Measurements from ENCODE around the gene C19orf81.

DNA sequence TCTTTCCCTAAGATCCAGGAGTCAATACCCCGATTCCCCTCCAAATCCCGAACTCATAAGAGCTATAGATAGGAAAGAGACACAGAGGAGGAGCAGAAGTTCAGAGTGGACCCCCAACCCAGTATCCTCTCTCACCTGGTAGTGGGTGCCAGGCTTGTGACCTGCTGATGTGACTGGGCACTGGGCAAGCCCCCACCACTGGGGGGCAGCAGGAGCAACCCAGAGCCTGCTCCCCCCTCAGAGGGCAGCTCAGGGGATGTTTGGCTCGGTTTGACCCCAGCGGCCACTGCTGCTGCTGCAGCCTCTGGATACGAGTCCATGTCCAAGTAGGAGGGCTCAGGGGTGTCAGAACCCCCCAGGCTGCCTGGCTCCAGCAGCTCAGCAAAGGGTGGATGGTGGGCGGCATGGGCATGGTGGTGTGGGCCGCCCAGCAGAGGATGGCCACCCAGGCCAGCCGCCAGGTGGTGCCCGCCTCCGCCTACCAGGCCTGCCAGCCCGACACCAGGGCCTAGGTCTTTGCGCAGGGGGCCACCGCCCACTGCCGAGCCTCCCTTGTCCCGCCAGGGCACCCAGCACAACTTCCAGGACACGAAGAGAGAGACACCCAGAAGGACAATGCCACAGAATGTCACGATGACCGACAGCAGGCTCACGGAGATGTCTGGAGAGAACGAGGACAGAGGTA, 17.0 kb upstream of the C19orf81 start:
- no peak for TF ChIP-seq ESRRA (CRISPR knock-in tag; IDR thresholded peaks at IDR 0.05; ENCODE audit: low read depth)
- TF ChIP-seq, protein P1, sequence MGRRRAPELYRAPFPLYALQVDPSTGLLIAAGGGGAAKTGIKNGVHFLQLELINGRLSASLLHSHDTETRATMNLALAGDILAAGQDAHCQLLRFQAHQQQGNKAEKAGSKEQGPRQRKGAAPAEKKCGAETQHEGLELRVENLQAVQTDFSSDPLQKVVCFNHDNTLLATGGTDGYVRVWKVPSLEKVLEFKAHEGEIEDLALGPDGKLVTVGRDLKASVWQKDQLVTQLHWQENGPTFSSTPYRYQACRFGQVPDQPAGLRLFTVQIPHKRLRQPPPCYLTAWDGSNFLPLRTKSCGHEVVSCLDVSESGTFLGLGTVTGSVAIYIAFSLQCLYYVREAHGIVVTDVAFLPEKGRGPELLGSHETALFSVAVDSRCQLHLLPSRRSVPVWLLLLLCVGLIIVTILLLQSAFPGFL (CRISPR knock-in tag; IDR thresholded peaks at IDR 0.05): no peak
- TF ChIP-seq, protein P2, sequence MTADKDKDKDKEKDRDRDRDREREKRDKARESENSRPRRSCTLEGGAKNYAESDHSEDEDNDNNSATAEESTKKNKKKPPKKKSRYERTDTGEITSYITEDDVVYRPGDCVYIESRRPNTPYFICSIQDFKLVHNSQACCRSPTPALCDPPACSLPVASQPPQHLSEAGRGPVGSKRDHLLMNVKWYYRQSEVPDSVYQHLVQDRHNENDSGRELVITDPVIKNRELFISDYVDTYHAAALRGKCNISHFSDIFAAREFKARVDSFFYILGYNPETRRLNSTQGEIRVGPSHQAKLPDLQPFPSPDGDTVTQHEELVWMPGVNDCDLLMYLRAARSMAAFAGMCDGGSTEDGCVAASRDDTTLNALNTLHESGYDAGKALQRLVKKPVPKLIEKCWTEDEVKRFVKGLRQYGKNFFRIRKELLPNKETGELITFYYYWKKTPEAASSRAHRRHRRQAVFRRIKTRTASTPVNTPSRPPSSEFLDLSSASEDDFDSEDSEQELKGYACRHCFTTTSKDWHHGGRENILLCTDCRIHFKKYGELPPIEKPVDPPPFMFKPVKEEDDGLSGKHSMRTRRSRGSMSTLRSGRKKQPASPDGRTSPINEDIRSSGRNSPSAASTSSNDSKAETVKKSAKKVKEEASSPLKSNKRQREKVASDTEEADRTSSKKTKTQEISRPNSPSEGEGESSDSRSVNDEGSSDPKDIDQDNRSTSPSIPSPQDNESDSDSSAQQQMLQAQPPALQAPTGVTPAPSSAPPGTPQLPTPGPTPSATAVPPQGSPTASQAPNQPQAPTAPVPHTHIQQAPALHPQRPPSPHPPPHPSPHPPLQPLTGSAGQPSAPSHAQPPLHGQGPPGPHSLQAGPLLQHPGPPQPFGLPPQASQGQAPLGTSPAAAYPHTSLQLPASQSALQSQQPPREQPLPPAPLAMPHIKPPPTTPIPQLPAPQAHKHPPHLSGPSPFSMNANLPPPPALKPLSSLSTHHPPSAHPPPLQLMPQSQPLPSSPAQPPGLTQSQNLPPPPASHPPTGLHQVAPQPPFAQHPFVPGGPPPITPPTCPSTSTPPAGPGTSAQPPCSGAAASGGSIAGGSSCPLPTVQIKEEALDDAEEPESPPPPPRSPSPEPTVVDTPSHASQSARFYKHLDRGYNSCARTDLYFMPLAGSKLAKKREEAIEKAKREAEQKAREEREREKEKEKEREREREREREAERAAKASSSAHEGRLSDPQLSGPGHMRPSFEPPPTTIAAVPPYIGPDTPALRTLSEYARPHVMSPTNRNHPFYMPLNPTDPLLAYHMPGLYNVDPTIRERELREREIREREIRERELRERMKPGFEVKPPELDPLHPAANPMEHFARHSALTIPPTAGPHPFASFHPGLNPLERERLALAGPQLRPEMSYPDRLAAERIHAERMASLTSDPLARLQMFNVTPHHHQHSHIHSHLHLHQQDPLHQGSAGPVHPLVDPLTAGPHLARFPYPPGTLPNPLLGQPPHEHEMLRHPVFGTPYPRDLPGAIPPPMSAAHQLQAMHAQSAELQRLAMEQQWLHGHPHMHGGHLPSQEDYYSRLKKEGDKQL (CRISPR knock-in tag; IDR thresholded peaks at IDR 0.05; ENCODE audit: low read depth): no peak
- no peak for TF ChIP-seq ZNF558 (CRISPR knock-in tag; IDR thresholded peaks at IDR 0.05; ENCODE audit: borderline replicate concordance)
- TF ChIP-seq YY1 (IDR thresholded peaks at IDR 0.05; ENCODE audit: insufficient read depth, insufficient replicate concordance, low read depth, low read length): no peak
- TF ChIP-seq, protein P3, sequence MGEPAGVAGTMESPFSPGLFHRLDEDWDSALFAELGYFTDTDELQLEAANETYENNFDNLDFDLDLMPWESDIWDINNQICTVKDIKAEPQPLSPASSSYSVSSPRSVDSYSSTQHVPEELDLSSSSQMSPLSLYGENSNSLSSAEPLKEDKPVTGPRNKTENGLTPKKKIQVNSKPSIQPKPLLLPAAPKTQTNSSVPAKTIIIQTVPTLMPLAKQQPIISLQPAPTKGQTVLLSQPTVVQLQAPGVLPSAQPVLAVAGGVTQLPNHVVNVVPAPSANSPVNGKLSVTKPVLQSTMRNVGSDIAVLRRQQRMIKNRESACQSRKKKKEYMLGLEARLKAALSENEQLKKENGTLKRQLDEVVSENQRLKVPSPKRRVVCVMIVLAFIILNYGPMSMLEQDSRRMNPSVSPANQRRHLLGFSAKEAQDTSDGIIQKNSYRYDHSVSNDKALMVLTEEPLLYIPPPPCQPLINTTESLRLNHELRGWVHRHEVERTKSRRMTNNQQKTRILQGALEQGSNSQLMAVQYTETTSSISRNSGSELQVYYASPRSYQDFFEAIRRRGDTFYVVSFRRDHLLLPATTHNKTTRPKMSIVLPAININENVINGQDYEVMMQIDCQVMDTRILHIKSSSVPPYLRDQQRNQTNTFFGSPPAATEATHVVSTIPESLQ (CRISPR knock-in tag; conservative IDR thresholded peaks at IDR 0.05): no peak
- TF ChIP-seq ZNF766 (CRISPR knock-in tag; IDR thresholded peaks at IDR 0.05; ENCODE audit: borderline replicate concordance): no peak
- no peak for TF ChIP-seq CREB1 (IDR thresholded peaks at IDR 0.05)
- no peak for TF ChIP-seq CREB1 (CRISPR knock-in tag; IDR thresholded peaks at IDR 0.05)
- TF ChIP-seq, protein P4, sequence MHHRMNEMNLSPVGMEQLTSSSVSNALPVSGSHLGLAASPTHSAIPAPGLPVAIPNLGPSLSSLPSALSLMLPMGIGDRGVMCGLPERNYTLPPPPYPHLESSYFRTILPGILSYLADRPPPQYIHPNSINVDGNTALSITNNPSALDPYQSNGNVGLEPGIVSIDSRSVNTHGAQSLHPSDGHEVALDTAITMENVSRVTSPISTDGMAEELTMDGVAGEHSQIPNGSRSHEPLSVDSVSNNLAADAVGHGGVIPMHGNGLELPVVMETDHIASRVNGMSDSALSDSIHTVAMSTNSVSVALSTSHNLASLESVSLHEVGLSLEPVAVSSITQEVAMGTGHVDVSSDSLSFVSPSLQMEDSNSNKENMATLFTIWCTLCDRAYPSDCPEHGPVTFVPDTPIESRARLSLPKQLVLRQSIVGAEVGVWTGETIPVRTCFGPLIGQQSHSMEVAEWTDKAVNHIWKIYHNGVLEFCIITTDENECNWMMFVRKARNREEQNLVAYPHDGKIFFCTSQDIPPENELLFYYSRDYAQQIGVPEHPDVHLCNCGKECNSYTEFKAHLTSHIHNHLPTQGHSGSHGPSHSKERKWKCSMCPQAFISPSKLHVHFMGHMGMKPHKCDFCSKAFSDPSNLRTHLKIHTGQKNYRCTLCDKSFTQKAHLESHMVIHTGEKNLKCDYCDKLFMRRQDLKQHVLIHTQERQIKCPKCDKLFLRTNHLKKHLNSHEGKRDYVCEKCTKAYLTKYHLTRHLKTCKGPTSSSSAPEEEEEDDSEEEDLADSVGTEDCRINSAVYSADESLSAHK (CRISPR knock-in tag; IDR thresholded peaks at IDR 0.05; ENCODE audit: borderline replicate concordance): no peak
- TF ChIP-seq TP53 (CRISPR knock-in tag; conservative IDR thresholded peaks at IDR 0.05): no peak
- TF ChIP-seq BRCA1 (CRISPR knock-in tag; IDR thresholded peaks at IDR 0.05): no peak
- no peak for TF ChIP-seq RAD21 (CRISPR knock-in tag; IDR thresholded peaks at IDR 0.05)
- TF ChIP-seq, protein P5, sequence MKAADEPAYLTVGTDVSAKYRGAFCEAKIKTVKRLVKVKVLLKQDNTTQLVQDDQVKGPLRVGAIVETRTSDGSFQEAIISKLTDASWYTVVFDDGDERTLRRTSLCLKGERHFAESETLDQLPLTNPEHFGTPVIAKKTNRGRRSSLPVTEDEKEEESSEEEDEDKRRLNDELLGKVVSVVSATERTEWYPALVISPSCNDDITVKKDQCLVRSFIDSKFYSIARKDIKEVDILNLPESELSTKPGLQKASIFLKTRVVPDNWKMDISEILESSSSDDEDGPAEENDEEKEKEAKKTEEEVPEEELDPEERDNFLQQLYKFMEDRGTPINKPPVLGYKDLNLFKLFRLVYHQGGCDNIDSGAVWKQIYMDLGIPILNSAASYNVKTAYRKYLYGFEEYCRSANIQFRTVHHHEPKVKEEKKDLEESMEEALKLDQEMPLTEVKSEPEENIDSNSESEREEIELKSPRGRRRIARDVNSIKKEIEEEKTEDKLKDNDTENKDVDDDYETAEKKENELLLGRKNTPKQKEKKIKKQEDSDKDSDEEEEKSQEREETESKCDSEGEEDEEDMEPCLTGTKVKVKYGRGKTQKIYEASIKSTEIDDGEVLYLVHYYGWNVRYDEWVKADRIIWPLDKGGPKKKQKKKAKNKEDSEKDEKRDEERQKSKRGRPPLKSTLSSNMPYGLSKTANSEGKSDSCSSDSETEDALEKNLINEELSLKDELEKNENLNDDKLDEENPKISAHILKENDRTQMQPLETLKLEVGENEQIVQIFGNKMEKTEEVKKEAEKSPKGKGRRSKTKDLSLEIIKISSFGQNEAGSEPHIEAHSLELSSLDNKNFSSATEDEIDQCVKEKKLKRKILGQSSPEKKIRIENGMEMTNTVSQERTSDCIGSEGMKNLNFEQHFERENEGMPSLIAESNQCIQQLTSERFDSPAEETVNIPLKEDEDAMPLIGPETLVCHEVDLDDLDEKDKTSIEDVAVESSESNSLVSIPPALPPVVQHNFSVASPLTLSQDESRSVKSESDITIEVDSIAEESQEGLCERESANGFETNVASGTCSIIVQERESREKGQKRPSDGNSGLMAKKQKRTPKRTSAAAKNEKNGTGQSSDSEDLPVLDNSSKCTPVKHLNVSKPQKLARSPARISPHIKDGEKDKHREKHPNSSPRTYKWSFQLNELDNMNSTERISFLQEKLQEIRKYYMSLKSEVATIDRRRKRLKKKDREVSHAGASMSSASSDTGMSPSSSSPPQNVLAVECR (CRISPR knock-in tag; IDR thresholded peaks at IDR 0.05; ENCODE audit: borderline replicate concordance): no peak
- TF ChIP-seq CBX2 (IDR thresholded peaks at IDR 0.05; ENCODE audit: low read depth, low read length): no peak
- no peak for TF ChIP-seq CBX2 (CRISPR knock-in tag; IDR thresholded peaks at IDR 0.05; ENCODE audit: low read depth)

All from HepG2 (cell line).